ENCODE results near the gene TFPT. TPM values are rescaled to one million over a fixed set of nuclear protein-coding genes. Genes with fewer than 3 reads are reported as not detected.

Gene TFPT
- total and polyA plus RNA-seq, 2 donors (not counting 3 experiments of a cell fraction or from before 2014, with no cell fraction given) = 28.3 to 32.1 TPM

GRCh38 chr19:54106716-54107115 is 8.7 kb downstream of the TFPT start:
- Histone ChIP-seq H3K9ac (replicated peaks; ENCODE audit: extremely low read depth, insufficient read depth, low read length) (no peak overlapping the region), H3K79me2 (ENCODE audit: control insufficient read depth, insufficient read depth, low read length) (peaks cover 8% of the 10 kb centered on the region), H3K4me1 (ENCODE audit: control insufficient read depth, extremely low read depth, insufficient read depth, low read length) (no peaks in the 10 kb centered on the region), H2AFZ (ENCODE audit: low read depth, low read length) (no peak overlapping the region), H3K27ac (ENCODE audit: insufficient read depth, low read depth, low read length) (no peak overlapping the region), H3K9me1 (replicated peaks; ENCODE audit: control insufficient read depth, extremely low read depth, insufficient read depth, low read length) (no peaks in the 10 kb centered on the region), H3K9me3 (replicated peaks; ENCODE audit: control insufficient read depth, insufficient read depth, low read length) (no peaks in the 10 kb centered on the region), H3K4me2 (ENCODE audit: insufficient read depth, low read length) (no peak overlapping the region), H3K36me3 (ENCODE audit: control insufficient read depth in 2 of 2, extremely low read depth in 1 of 2, insufficient read depth in 2 of 2, low read length in 2 of 2) (peaks cover 0 to 40% of the 10 kb centered on the region in 2 experiments), H3K27me3 (ENCODE audit: control insufficient read depth in 2 of 2, insufficient read depth in 2 of 2, low read length in 2 of 2) (no peaks in the 10 kb centered on the region), H4K20me1 (replicated peaks; ENCODE audit: control insufficient read depth, extremely low read depth, insufficient read depth, low read length) (no peaks in the 10 kb centered on the region), H3K4me3 (replicated peaks in 1 of 3; ENCODE audit: insufficient read depth in 1 of 3, low read depth in 1 of 3, low read length in 3 of 3) (no peak overlapping the region)
- dilution Hi-C loops (cut with MboI; ENCODE audit: extremely low pct_ligation_motif_present, low sequenced_read_pairs) (no loop called here), intact Hi-C loops (cut with micrococcal nuclease) (no loop called here)
- POLR2A ChIA-PET = no interaction called here
- TF ChIP-seq POLR2A (IDR thresholded peaks at IDR 0.05; ENCODE audit: low read depth, low read length) (no peak), GATA2 (IDR thresholded peaks at IDR 0.05; ENCODE audit: insufficient read depth, insufficient read length, low read depth, low read length) (no peak), EZH2 (IDR thresholded peaks at IDR 0.05; ENCODE audit: borderline replicate concordance, low read depth, low read length, severe bottlenecking) (no peak), FOS (IDR thresholded peaks at IDR 0.05; ENCODE audit: borderline replicate concordance, insufficient read depth, low read length) (no peak), JUN (IDR thresholded peaks at IDR 0.05; ENCODE audit: borderline replicate concordance, insufficient read depth, insufficient read length, low read depth) (no peak), POLR2AphosphoS5 (IDR thresholded peaks at IDR 0.05; ENCODE audit: insufficient read depth, low read depth, low read length) (no peak), MYC (IDR thresholded peaks at IDR 0.05; ENCODE audit: low read depth, low read length) (no peak), MAX (IDR thresholded peaks at IDR 0.05; ENCODE audit: insufficient read depth, insufficient read length) (no peak), CTCF (IDR thresholded peaks at IDR 0.05; ENCODE audit: extremely low read depth in 1 of 2, insufficient read depth in 1 of 2, low read depth in 1 of 2, low read length in 2 of 2) (no peak)
- DNase-seq (ENCODE audit: low read depth, low spot score) = no peak
- FAIRE-seq = no peak
- CTCF ChIA-PET = no interaction called here
- BruUV-seq (replicated peaks) = no TSS peak

Measured in endothelial cell of umbilical vein (primary cell).